DND-41 (cell line): ENCODE data around the gene PLEKHG3.

Source experiments
- ATAC-seq: fragments of 200-7000 bp; cut with Tn5 transposase; 3 replicates; pipeline ENCODE4 v1.9.1; 2021; ENCODE audit warnings: low read depth; ENCODE audit not compliant: insufficient read depth
- DNase-seq: peaks from one replicate; pipeline ENCODE4 v3.0.0-alpha.2; 2020
- H2AFZ ChIP-seq: 2 replicates; pipeline ENCODE4 v1.6.0; 2012; ENCODE audit warnings: low read depth, low read length
- H3K27ac ChIP-seq: 2 replicates; pipeline ENCODE4 v1.5.1; 2012; ENCODE audit warnings: low read length, inconsistent platforms
- H3K27me3 ChIP-seq: fragments of 200-600 bp; sonication (generic); 2 replicates; pipeline ENCODE4 v1.6.0; 2012; ENCODE audit warnings: low read length, mild to moderate bottlenecking, inconsistent platforms; ENCODE audit not compliant: insufficient read depth, poor library complexity
- H3K36me3 ChIP-seq: 2 replicates; pipeline ENCODE4 v1.5.1; 2012; ENCODE audit warnings: low read length, inconsistent platforms; ENCODE audit not compliant: insufficient read depth
- H3K4me1 ChIP-seq: 2 replicates; pipeline ENCODE4 v1.5.1; 2012; ENCODE audit warnings: mild to moderate bottlenecking, low read length; ENCODE audit not compliant: insufficient read depth
- H3K4me2 ChIP-seq: 2 replicates; pipeline ENCODE4 v1.6.0; 2012; ENCODE audit warnings: mild to moderate bottlenecking, moderate library complexity, low read length, inconsistent platforms; ENCODE audit not compliant: insufficient read depth
- H3K4me3 ChIP-seq, 2 experiments: fragments of 200-600 bp in 1 of 2; shearing (Covaris generic) in 1 of 2; 2 replicates each; pipeline ENCODE4 v1.5.1; 2012 to 2016; ENCODE audit warnings: inconsistent platforms in 2 of 2, low read length in 2 of 2, mild to moderate bottlenecking in 2 of 2, low read depth in 1 of 2, moderate library complexity in 1 of 2
- H3K79me2 ChIP-seq: 2 replicates; pipeline ENCODE4 v1.6.0; 2012; ENCODE audit warnings: low read length, inconsistent platforms; ENCODE audit not compliant: insufficient read depth
- H3K9ac ChIP-seq: 2 replicates; pipeline ENCODE4 v1.6.0; 2012; ENCODE audit warnings: low read depth, mild to moderate bottlenecking, inconsistent platforms, low read length, moderate library complexity
- H3K9me3 ChIP-seq: 2 replicates; pipeline ENCODE4 v1.5.1; 2012; ENCODE audit warnings: low read length, moderate library complexity, mild to moderate bottlenecking, inconsistent platforms; ENCODE audit not compliant: insufficient read depth, severe bottlenecking
- H4K20me1 ChIP-seq: 2 replicates; pipeline ENCODE4 v1.6.0; 2012; ENCODE audit warnings: low read length; ENCODE audit not compliant: insufficient read depth
- CTCF ChIP-seq: IDR thresholded peaks from 2 replicates; pipeline ENCODE4 v1.5.1; 2012; ENCODE audit warnings: borderline replicate concordance, low read length, moderate library complexity, mild to moderate bottlenecking; ENCODE audit not compliant: poor library complexity, severe bottlenecking; ENCODE audit errors: extremely low read depth
- EZH2 ChIP-seq: IDR thresholded peaks from 3 replicates; pipeline ENCODE4 v1.6.1; 2012; ENCODE audit warnings: borderline replicate concordance, low read depth, mild to moderate bottlenecking, moderate library complexity, low read length, inconsistent platforms; ENCODE audit not compliant: severe bottlenecking

Gene PLEKHG3

GRCh38 chr14:64786296-64787149 is 82.3 kb downstream of the PLEKHG3 start:
- Histone ChIP-seq H3K4me1 (no peaks in the 10 kb centered on the region), H3K27ac (no peak overlapping the region), H3K9ac (no peak overlapping the region), H3K79me2 (no peaks in the 10 kb centered on the region), H3K27me3 (peaks cover 12% of the 10 kb centered on the region), H2AFZ (no peak overlapping the region), H3K4me3 (no peak overlapping the region), H3K4me2 (no peak overlapping the region), H3K36me3 (no peaks in the 10 kb centered on the region), H4K20me1 (0 out of 2 replicates have a peak, but pooled peaks cover 4% of the 10 kb centered on the region), H3K9me3 (no peaks in the 10 kb centered on the region)
- ATAC-seq (no peak), DNase-seq (no peak)
- TF ChIP-seq EZH2 (no peak), CTCF (no peak)

- Histone ChIP-seq H2AFZ (no peak overlapping the region), H3K36me3 (no peaks in the 10 kb centered on the region), H3K79me2 (no peaks in the 10 kb centered on the region), H3K4me1 (no peaks in the 10 kb centered on the region), H3K27ac (no peak overlapping the region), H4K20me1 (0 out of 2 replicates have a peak, but pooled peaks cover 4% of the 10 kb centered on the region), H3K4me2 (no peak overlapping the region), H3K9me3 (no peaks in the 10 kb centered on the region), H3K4me3 (no peak overlapping the region), H3K9ac (no peak overlapping the region), H3K27me3 (peaks cover 11% of the 10 kb centered on the region)
- no peak for DNase-seq
- TF ChIP-seq CTCF (no peak), EZH2 (no peak)
- no peak for ATAC-seq
Observed at GRCh38 chr14:64787619-64788018, 83.4 kb downstream of the PLEKHG3 start.

- H3K4me2 ChIP-seq = no peak overlapping the region
- H3K9ac ChIP-seq = no peak overlapping the region
- no peaks in the 10 kb centered on the region for H3K9me3 ChIP-seq
- no peaks in the 10 kb centered on the region for H3K79me2 ChIP-seq
- H2AFZ ChIP-seq = no peak overlapping the region
- no peak overlapping the region for H3K27ac ChIP-seq
- no peak for TF ChIP-seq EZH2
- TF ChIP-seq CTCF = no peak
- DNase-seq (no peak), ATAC-seq (no peak)
- H3K27me3 ChIP-seq = peaks cover 8% of the 10 kb centered on the region
- H3K36me3 ChIP-seq = no peaks in the 10 kb centered on the region
- no peaks in the 10 kb centered on the region for H3K4me1 ChIP-seq
- 0 out of 2 replicates have a peak, but pooled peaks cover 4% of the 10 kb centered on the region for H4K20me1 ChIP-seq
- no peak overlapping the region for H3K4me3 ChIP-seq
Observed at GRCh38 chr14:64788706-64789105, 84.5 kb downstream of the PLEKHG3 start.
